SU-DHL-6 (cell line): ENCODE results near the gene RNF144A.

ENCODE experiments used
- H2AFZ ChIP-seq: fragments of 200-600 bp; sonication (generic); 2 replicates; pipeline ENCODE4 v1.6.1; 2014; ENCODE audit warnings: low read depth, mild to moderate bottlenecking, moderate library complexity, mixed read lengths, antibody characterized with exemption, low read length; ENCODE audit not compliant: severe bottlenecking
- H3F3A ChIP-seq: fragments of 200-600 bp; shearing (Covaris generic); 2 replicates; pipeline ENCODE4 v1.6.0; 2016; ENCODE audit warnings: antibody characterized with exemption, mild to moderate bottlenecking; ENCODE audit not compliant: insufficient read depth
- H3K27ac ChIP-seq: fragments of 200-600 bp; sonication (generic); 2 replicates; pipeline ENCODE4 v1.5.1; 2016; ENCODE audit warnings: low read depth, mild to moderate bottlenecking, low read length, moderate library complexity, mixed read lengths
- H3K27me3 ChIP-seq: fragments of 200-600 bp; sonication (generic), shearing (Covaris generic); 2 replicates; pipeline ENCODE4 v1.6.0; 2014; ENCODE audit warnings: mild to moderate bottlenecking, low read length
- H3K36me3 ChIP-seq: fragments of 200-600 bp; sonication (generic); 2 replicates; pipeline ENCODE4 v1.6.1; 2014; ENCODE audit warnings: mild to moderate bottlenecking, low read length, mixed read lengths
- H3K4me2 ChIP-seq: fragments of 300-600, 200-600 bp; shearing (Covaris generic), sonication (generic); 2 replicates; pipeline ENCODE4 v1.6.0; 2014; ENCODE audit warnings: low read length, low read depth, mild to moderate bottlenecking; ENCODE audit not compliant: poor library complexity, severe bottlenecking
- H3K4me3 ChIP-seq: fragments of 200-600 bp; sonication (generic); 2 replicates; pipeline ENCODE4 v1.5.1; 2014; ENCODE audit warnings: antibody characterized with exemption, low read length, mild to moderate bottlenecking, mixed read lengths; ENCODE audit not compliant: insufficient read depth, poor library complexity, severe bottlenecking
- H3K79me2 ChIP-seq: fragments of 200-600 bp; sonication (generic); 2 replicates; pipeline ENCODE4 v1.6.1; 2014; ENCODE audit warnings: mild to moderate bottlenecking, low read length, moderate library complexity; ENCODE audit not compliant: insufficient read depth
- H3K9ac ChIP-seq: fragments of 200-600 bp; sonication (generic); 2 replicates; pipeline ENCODE4 v1.7.0; 2014; ENCODE audit warnings: mild to moderate bottlenecking, low read length
- H3K9me2 ChIP-seq: fragments of 200-600 bp; sonication (generic); replicated peaks from 2 replicates; pipeline ENCODE4 v1.6.1; 2014; ENCODE audit warnings: low read length; ENCODE audit not compliant: insufficient read depth
- H3K9me3 ChIP-seq: fragments of 200-600 bp; sonication (generic); 2 replicates; pipeline ENCODE4 v1.6.1; 2014; ENCODE audit warnings: low read length, mixed read lengths; ENCODE audit not compliant: insufficient read depth
- H4K20me1 ChIP-seq: fragments of 200-600 bp; sonication (generic); 2 replicates; pipeline ENCODE4 v1.6.1; 2014; ENCODE audit warnings: low read depth, mild to moderate bottlenecking, antibody characterized with exemption, low read length, moderate library complexity, mixed read lengths
- EZH2phosphoT487 ChIP-seq: fragments of 200-600 bp; sonication (generic), shearing (Covaris generic); conservative IDR thresholded peaks from 2 replicates; pipeline ENCODE4 v1.6.1; 2018; ENCODE audit warnings: mild to moderate bottlenecking, antibody characterized with exemption, low read length, moderate library complexity, mixed read lengths
- TF ChIP-seq, protein P1 (sequence below): fragments of 200-600 bp; sonication (generic); IDR thresholded peaks from one replicate; pipeline ENCODE4 v1.5.1; 2017; ENCODE audit warnings: antibody characterized with exemption, mild to moderate bottlenecking, low read length, moderate library complexity; ENCODE audit not compliant: insufficient read depth, poor library complexity, severe bottlenecking

RNF144A gene

DNA sequence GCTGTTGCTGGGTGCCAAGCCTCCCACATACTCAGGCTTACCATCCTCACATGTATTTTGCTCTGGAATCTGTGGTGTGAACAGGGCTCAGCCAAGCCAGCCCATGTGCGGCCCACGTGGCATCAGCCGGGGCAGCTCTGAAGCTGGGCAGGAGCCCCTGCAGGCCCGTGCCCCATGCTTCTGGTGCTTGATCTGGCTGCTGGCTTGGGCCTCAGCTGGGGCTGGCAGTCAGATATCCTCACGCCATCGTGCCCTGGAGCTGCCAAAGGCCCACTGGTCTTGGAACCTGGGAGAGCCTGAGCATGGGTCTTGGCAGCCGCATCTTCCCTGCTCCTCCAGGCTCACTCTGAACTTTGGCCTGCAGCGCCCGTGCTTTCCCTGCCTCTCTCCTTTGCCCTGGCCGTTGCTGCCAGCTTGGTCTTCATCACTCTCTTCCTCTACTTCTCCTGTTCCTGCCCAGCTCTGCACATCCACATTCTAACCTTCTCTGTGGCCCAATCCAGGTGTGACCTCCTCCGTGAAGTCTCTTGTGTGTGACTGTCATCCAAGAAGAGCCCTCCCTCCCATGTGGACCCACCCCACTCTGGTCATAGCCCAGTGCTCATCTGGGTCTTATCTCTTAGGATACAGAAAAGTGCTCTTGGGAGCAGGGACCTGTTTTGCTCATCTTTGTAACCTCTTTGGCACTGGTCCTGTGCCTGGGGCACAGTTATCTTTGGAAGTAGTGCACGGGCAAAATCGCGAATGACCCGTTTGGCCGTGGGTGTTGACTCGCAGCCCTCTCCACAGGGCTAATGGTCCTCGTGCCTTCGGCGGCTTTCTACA is 116.1 kb downstream of the RNF144A start:
- Histone ChIP-seq H3F3A (no peaks in the 10 kb centered on the region), H3K9ac (no peak overlapping the region)

DNA sequence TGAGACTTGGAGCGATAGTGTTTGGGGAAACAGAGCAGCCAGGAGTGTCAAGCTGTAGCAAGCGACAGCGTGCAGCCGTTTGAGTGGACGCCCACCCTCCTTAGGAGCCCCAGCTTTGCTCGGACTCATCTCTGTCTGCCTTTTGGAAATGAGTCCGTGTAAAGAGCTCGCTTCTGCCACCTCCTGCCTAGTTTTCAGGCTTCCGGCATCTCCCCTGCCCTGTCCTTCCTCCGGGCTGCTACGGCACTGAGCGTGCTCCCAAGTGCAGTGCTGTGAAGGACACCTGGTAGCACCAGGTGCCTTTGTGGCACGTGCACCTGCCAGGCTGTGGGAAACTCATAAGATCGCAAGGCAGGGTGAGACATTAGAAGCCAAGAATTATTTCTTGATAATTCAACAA is 117.1 kb downstream of the RNF144A start:
- Histone ChIP-seq H3K9ac (no peak overlapping the region), H3K27me3 (no peaks in the 10 kb centered on the region), H3K36me3 (no peaks in the 10 kb centered on the region), H2AFZ (no peak overlapping the region), H3K4me2 (no peak overlapping the region), H3F3A (no peaks in the 10 kb centered on the region), H3K9me2 (no peaks in the 10 kb centered on the region), H3K27ac (no peak overlapping the region), H3K9me3 (no peaks in the 10 kb centered on the region), H3K79me2 (no peaks in the 10 kb centered on the region), H3K4me3 (no peak overlapping the region), H4K20me1 (no peaks in the 10 kb centered on the region)
- TF ChIP-seq, protein P1, sequence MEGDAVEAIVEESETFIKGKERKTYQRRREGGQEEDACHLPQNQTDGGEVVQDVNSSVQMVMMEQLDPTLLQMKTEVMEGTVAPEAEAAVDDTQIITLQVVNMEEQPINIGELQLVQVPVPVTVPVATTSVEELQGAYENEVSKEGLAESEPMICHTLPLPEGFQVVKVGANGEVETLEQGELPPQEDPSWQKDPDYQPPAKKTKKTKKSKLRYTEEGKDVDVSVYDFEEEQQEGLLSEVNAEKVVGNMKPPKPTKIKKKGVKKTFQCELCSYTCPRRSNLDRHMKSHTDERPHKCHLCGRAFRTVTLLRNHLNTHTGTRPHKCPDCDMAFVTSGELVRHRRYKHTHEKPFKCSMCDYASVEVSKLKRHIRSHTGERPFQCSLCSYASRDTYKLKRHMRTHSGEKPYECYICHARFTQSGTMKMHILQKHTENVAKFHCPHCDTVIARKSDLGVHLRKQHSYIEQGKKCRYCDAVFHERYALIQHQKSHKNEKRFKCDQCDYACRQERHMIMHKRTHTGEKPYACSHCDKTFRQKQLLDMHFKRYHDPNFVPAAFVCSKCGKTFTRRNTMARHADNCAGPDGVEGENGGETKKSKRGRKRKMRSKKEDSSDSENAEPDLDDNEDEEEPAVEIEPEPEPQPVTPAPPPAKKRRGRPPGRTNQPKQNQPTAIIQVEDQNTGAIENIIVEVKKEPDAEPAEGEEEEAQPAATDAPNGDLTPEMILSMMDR, result no peak
- no peak for TF ChIP-seq EZH2phosphoT487

More for the DNA sequence above, 116.1 kb downstream of the RNF144A start:
- H3K4me2 ChIP-seq, result no peak overlapping the region
- H3K27me3 ChIP-seq, result no peaks in the 10 kb centered on the region
- no peak overlapping the region for H2AFZ ChIP-seq
- no peak for TF ChIP-seq EZH2phosphoT487
- TF ChIP-seq, protein P1, result no peak
- H3K79me2 ChIP-seq, result no peaks in the 10 kb centered on the region
- no peaks in the 10 kb centered on the region for H4K20me1 ChIP-seq
- H3K9me2 ChIP-seq, result no peaks in the 10 kb centered on the region
- no peak overlapping the region for H3K27ac ChIP-seq
- no peaks in the 10 kb centered on the region for H3K36me3 ChIP-seq
- no peaks in the 10 kb centered on the region for H3K9me3 ChIP-seq
- no peak overlapping the region for H3K4me3 ChIP-seq

DNA sequence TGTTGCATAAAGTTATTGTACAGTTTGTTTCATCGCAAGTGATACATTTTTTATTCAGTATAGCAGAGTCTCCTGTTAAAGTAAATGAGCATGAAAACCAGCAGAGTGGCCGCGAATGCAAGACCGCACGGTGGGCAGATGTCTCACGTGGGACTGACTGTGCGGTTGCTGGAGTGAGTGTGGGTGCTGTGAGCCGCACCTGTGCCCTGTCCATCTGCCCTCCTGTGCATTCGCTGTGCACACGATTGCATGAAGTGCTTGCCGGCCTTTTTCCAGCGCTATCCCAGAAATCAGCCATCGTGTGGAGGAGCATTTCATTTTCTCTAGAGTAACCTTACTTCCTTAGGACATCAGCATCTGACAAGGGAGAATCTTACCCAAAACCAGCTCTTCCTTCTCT is 118.7 kb downstream of the RNF144A start:
- Histone ChIP-seq H3K79me2 (no peaks in the 10 kb centered on the region), H3K9me3 (no peaks in the 10 kb centered on the region), H3K9ac (no peak overlapping the region), H3K27ac (no peak overlapping the region), H4K20me1 (no peaks in the 10 kb centered on the region), H3K27me3 (no peaks in the 10 kb centered on the region), H3K36me3 (no peaks in the 10 kb centered on the region), H3K9me2 (no peaks in the 10 kb centered on the region), H2AFZ (no peak overlapping the region), H3K4me3 (no peak overlapping the region), H3K4me2 (no peak overlapping the region), H3F3A (no peaks in the 10 kb centered on the region)
- TF ChIP-seq, protein P1, result no peak
- TF ChIP-seq EZH2phosphoT487, result no peak
